Neural cell (in vitro differentiated cells): ENCODE results near the gene UBN1.

Source experiments
- CTCF ChIP-seq: fragments of 450-650 bp; IDR thresholded peaks from 2 replicates; pipeline ENCODE4 v1.5.1; 2014; ENCODE audit warnings: antibody characterized with exemption, mild to moderate bottlenecking, moderate library complexity; ENCODE audit not compliant: poor library complexity, severe bottlenecking
- EP300 ChIP-seq: fragments of 450-650 bp; conservative IDR thresholded peaks from 2 replicates; pipeline ENCODE4 v1.6.1; 2014; ENCODE audit warnings: antibody characterized with exemption, mild to moderate bottlenecking, moderate library complexity; ENCODE audit not compliant: poor library complexity, severe bottlenecking
- EZH2 ChIP-seq: fragments of 200-600, 300-800 bp; shearing (Covaris generic), sonication (generic); IDR thresholded peaks from 2 replicates; pipeline ENCODE4 v1.6.1; 2014; ENCODE audit warnings: antibody characterized with exemption, low read length, borderline replicate concordance, mild to moderate bottlenecking; ENCODE audit not compliant: insufficient read depth, poor library complexity, severe bottlenecking
- MXI1 ChIP-seq: fragments of 450-650 bp; conservative IDR thresholded peaks from 2 replicates; pipeline ENCODE4 v1.6.1; 2014; ENCODE audit warnings: antibody characterized with exemption, mild to moderate bottlenecking; ENCODE audit not compliant: poor library complexity, severe bottlenecking
- REST ChIP-seq: IDR thresholded peaks from 2 replicates; pipeline ENCODE4 v1.6.1; 2012; ENCODE audit warnings: borderline replicate concordance
- TAF1 ChIP-seq: IDR thresholded peaks from 2 replicates; pipeline ENCODE4 v1.6.1; 2012; ENCODE audit warnings: low read depth

GRCh38 chr16:4880006-4880580, 32.8 kb downstream of the UBN1 start:
- TF ChIP-seq REST (no peak), CTCF (no peak), EP300 (no peak), TAF1 (no peak), EZH2 (no peak), MXI1 (no peak)
